ENCODE measurements around the gene KIF5B. TPM values are rescaled to one million over a fixed set of nuclear protein-coding genes. Genes with fewer than 3 reads are reported as not detected.
A peak's percentile ranks its signal among the peaks of the same experiment; 100 is the strongest.

KIF5B gene
- total and polyA plus RNA-seq, 4 donors = 37.6 to 121 (median 68.0) TPM

DNA sequence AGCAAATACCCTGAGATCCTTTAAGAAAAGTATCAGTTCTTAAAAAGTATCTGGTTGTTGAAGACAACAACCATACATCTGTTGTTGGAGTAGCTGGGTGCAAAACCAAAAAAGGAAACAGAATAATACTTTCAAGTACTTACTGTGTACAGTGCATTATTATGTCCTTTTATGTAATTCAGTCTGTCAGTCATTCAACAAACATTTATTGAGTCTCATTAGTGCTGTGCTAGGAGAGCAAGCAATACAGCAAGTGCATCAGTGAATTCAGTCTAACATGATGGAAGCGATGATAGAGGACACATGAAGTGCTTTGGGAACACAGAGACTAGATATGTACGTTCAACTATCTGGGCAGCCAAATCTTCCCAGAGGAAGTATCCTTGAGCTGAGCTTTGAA, 37.4 kb upstream of the KIF5B start:
- Histone ChIP-seq H3K4me3 (no peak overlapping the region), H3K9me3 (ENCODE audit: control insufficient read depth in 4 of 4, insufficient read depth in 3 of 4, low read length in 3 of 4) (peaks cover 0 to 2% (median 0%) of the 10 kb centered on the region in 4 donors), H3K4me1 (ENCODE audit: control insufficient read depth in 5 of 5, insufficient read depth in 5 of 5, low read length in 5 of 5) (no peaks in the 10 kb centered on the region), H3K27me3 (ENCODE audit: control insufficient read depth in 3 of 3, insufficient read depth in 3 of 3, low read length in 2 of 3) (no peaks in the 10 kb centered on the region), H3K9ac (ENCODE audit: insufficient read depth in 1 of 2, low read length in 2 of 2) (no peak overlapping the region), H3K36me3 (ENCODE audit: control insufficient read depth in 4 of 4, insufficient read depth in 4 of 4, low read length in 4 of 4) (no peaks in the 10 kb centered on the region), H3K27ac (ENCODE audit: low read depth in 1 of 2, low read length in 1 of 2) (no peak overlapping the region)
- ATAC-seq (ENCODE audit: insufficient read depth, low FRiP score) (no peak), DNase-seq (no peak)
- WGBS, 2 donors = 93 to 96% methylated on average over 2 of the region's 2 CpGs
- TF ChIP-seq, protein P1, sequence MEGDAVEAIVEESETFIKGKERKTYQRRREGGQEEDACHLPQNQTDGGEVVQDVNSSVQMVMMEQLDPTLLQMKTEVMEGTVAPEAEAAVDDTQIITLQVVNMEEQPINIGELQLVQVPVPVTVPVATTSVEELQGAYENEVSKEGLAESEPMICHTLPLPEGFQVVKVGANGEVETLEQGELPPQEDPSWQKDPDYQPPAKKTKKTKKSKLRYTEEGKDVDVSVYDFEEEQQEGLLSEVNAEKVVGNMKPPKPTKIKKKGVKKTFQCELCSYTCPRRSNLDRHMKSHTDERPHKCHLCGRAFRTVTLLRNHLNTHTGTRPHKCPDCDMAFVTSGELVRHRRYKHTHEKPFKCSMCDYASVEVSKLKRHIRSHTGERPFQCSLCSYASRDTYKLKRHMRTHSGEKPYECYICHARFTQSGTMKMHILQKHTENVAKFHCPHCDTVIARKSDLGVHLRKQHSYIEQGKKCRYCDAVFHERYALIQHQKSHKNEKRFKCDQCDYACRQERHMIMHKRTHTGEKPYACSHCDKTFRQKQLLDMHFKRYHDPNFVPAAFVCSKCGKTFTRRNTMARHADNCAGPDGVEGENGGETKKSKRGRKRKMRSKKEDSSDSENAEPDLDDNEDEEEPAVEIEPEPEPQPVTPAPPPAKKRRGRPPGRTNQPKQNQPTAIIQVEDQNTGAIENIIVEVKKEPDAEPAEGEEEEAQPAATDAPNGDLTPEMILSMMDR (IDR thresholded peaks at IDR 0.05; ENCODE audit: control extremely low read depth, extremely low read depth) = no peak

DNA sequence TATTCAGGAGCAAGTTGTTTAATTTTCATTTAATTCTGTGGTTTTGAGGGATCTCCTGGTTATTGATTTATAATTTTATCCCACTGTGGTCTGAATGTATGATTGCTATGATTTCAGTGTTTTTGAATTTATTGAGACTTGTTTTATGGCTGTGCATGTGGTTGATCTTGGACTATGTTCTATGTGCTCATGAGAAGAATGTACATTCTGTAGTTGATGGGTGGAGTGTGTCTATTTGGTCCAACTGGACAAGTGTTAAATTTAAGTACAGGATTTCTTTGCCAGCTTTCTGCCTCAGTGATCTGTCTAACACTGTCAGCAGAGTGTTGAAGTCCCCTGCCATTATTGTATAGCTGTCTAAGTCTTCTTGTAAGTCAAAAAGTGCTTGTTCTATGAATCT, 34.8 kb upstream of the KIF5B start:
- Histone ChIP-seq H3K36me3 (ENCODE audit: control insufficient read depth in 4 of 4, insufficient read depth in 4 of 4, low read length in 4 of 4) (no peaks in the 10 kb centered on the region), H3K9ac (ENCODE audit: insufficient read depth in 1 of 2, low read length in 2 of 2) (no peak overlapping the region), H3K9me3 (ENCODE audit: control insufficient read depth in 4 of 4, insufficient read depth in 3 of 4, low read length in 3 of 4) (no peaks in the 10 kb centered on the region), H3K4me3 (no peak overlapping the region), H3K27ac (ENCODE audit: low read depth in 1 of 2, low read length in 1 of 2) (no peak overlapping the region), H3K4me1 (ENCODE audit: control insufficient read depth in 5 of 5, insufficient read depth in 5 of 5, low read length in 5 of 5) (no peaks in the 10 kb centered on the region), H3K27me3 (ENCODE audit: control insufficient read depth in 3 of 3, insufficient read depth in 3 of 3, low read length in 2 of 3) (no peaks in the 10 kb centered on the region)
- no peak for ATAC-seq (ENCODE audit: insufficient read depth, low FRiP score)
- TF ChIP-seq, protein P1 (IDR thresholded peaks at IDR 0.05; ENCODE audit: control extremely low read depth, extremely low read depth) = no peak
- DNase-seq = peak in 2 of 3 donors; percentile 35 to 47

DNA sequence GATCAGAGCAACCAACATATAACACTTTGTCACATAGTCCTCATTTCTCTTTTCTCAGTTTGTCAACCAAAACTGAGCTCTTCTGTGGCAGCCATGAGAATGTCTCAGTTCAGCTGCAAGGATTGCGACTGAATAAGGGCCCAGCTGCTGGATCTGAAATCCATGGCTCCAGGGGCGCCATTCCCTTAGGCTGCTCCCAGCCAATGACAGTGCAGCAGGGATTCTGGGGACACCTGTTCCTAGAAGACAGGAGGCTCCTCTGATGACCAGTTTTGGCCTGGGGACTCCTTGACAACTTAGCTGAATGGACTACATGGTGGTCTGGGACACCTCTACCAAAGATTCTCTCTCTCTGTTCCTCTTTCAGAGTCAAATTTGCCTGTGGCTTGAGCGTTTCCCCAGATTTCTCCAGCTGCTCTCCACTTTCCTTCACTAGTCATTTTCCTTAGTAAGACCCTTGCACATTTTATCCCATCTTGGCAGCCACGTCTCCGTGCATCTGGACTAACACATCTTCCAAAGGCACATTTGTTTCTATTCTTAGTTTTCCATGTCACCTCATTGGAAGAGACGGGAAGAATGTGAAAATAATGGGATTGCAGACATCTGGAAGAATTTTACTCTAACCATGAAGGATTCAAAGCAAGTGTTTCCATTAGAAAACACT, 28.1 kb upstream of the KIF5B start:
- peaks cover 0 to 2% (median 0%) of the 10 kb centered on the region in 3 donors for H3K27me3 ChIP-seq (ENCODE audit: control insufficient read depth in 3 of 3, insufficient read depth in 3 of 3, low read length in 2 of 3)
- TF ChIP-seq, protein P1 (IDR thresholded peaks at IDR 0.05; ENCODE audit: control extremely low read depth, extremely low read depth) = no peak
- no peak overlapping the region for H3K27ac ChIP-seq (ENCODE audit: low read depth in 1 of 2, low read length in 1 of 2)
- H3K9me3 ChIP-seq (ENCODE audit: control insufficient read depth in 4 of 4, insufficient read depth in 3 of 4, low read length in 3 of 4) = no peaks in the 10 kb centered on the region
- no peak overlapping the region for H3K4me3 ChIP-seq
- no peaks in the 10 kb centered on the region for H3K36me3 ChIP-seq (ENCODE audit: control insufficient read depth in 4 of 4, insufficient read depth in 4 of 4, low read length in 4 of 4)
- ATAC-seq (ENCODE audit: insufficient read depth, low FRiP score) = no peak
- DNase-seq = peak; percentile 88 to 97 (median 96)
- 85 to 89% methylated on average over 6 of the region's 6 CpGs for WGBS, 2 donors
- H3K9ac ChIP-seq (ENCODE audit: insufficient read depth in 1 of 2, low read length in 2 of 2) = no peak overlapping the region
- H3K4me1 ChIP-seq (ENCODE audit: control insufficient read depth in 5 of 5, insufficient read depth in 5 of 5, low read length in 5 of 5) = peaks cover 0 to 4% (median 0%) of the 10 kb centered on the region in 5 donors

All from lung (tissue), 12 donors.